HEK293 (cell line): ENCODE results near the gene RBFOX2.

ENCODE experiments used
- CTCF ChIA-PET: fragments of 350-600 bp; formaldehyde crosslinking; extraction: SDS; loops from one replicate; lab custom pipeline; 2021; ENCODE audit warnings: antibody characterized with exemption; lab: Yijun Ruan, JAX
- POLR2A ChIA-PET: fragments of 300-600 bp; formaldehyde crosslinking; extraction: SDS; loops from one replicate; lab custom pipeline; 2020; ENCODE audit warnings: antibody characterized with exemption, inconsistent platforms; lab: Yijun Ruan, JAX
- H3K27ac ChIP-seq: fragments of 200-500 bp; sonication (Bioruptor generic); 2 replicates; pipeline ENCODE4 v1.5.1; 2014; ENCODE audit warnings: low read depth, low read length, control low read depth, inconsistent platforms; ENCODE audit errors: extremely low read depth
- H3K36me3 ChIP-seq, 2 experiments: fragments of 200-500 bp in 1 of 2; sonication (Bioruptor generic) in 1 of 2; 1 replicate in 1 of 2; 2 replicates in 1 of 2; pipeline ENCODE4 v1.5.1; 2014 to 2017; ENCODE audit warnings: inconsistent platforms in 2 of 2, low read length in 2 of 2; ENCODE audit not compliant: control insufficient read depth in 2 of 2, insufficient read depth in 1 of 2
- H3K4me1 ChIP-seq: fragments of 200-500 bp; sonication (Bioruptor generic); 2 replicates; pipeline ENCODE4 v1.5.1; 2014; ENCODE audit warnings: mild to moderate bottlenecking, low read length, inconsistent platforms; ENCODE audit not compliant: control insufficient read depth, insufficient read depth
- H3K4me3 ChIP-seq: 2 replicates; pipeline ENCODE4 v1.5.1; 2011; ENCODE audit warnings: low read depth, mild to moderate bottlenecking, control low read depth, low read length, moderate library complexity
- H3K9me3 ChIP-seq: fragments of 200-500 bp; sonication (Bioruptor generic); 2 replicates; pipeline ENCODE4 v1.5.1; 2014; ENCODE audit warnings: low read depth, low read length, inconsistent platforms; ENCODE audit not compliant: control insufficient read depth, insufficient read depth
- HOXA7 ChIP-seq: sonication (generic); formaldehyde crosslinking; IDR thresholded peaks from 2 replicates; pipeline ENCODE4 v1.8.1; 2022; ENCODE audit warnings: missing genetic modification reagents, borderline replicate concordance
- KLF17 ChIP-seq: fragments of 450-650 bp; formaldehyde crosslinking; IDR thresholded peaks from 2 replicates; pipeline ENCODE4 v1.5.1; 2016; ENCODE audit warnings: missing biosample characterization, missing genetic modification characterization
- MEIS1 ChIP-seq: sonication (generic); formaldehyde crosslinking; IDR thresholded peaks from 2 replicates; pipeline ENCODE4 v1.8.1; 2022; ENCODE audit warnings: missing genetic modification reagents, mild to moderate bottlenecking, borderline replicate concordance
- MYNN ChIP-seq: fragments of 450-650 bp; formaldehyde crosslinking; IDR thresholded peaks from 2 replicates; pipeline ENCODE4 v1.5.1; 2016; ENCODE audit warnings: missing biosample characterization, missing genetic modification characterization, borderline replicate concordance
- WT1 ChIP-seq: fragments of 450-650 bp; formaldehyde crosslinking; IDR thresholded peaks from 2 replicates; pipeline ENCODE4 v1.5.1; 2016; ENCODE audit warnings: missing biosample characterization, missing genetic modification characterization
- ZFP3 ChIP-seq: fragments of 450-650 bp; formaldehyde crosslinking; IDR thresholded peaks from 2 replicates; pipeline ENCODE4 v1.5.1; 2016; ENCODE audit warnings: low read depth, missing biosample characterization, missing genetic modification characterization
- ZNF174 ChIP-seq: fragments of 450-650 bp; formaldehyde crosslinking; IDR thresholded peaks from 2 replicates; pipeline ENCODE4 v1.5.0; 2017; ENCODE audit warnings: missing biosample characterization, mild to moderate bottlenecking, missing genetic modification characterization
- ZNF221 ChIP-seq: fragments of 450-650 bp; formaldehyde crosslinking; IDR thresholded peaks from 2 replicates; pipeline ENCODE4 v1.5.1; 2017; ENCODE audit warnings: missing biosample characterization, missing genetic modification characterization, borderline replicate concordance
- ZNF366 ChIP-seq: fragments of 450-650 bp; formaldehyde crosslinking; conservative IDR thresholded peaks from 2 replicates; pipeline ENCODE4 v1.5.1; 2016; ENCODE audit warnings: missing biosample characterization, missing genetic modification characterization
- ZNF501 ChIP-seq: fragments of 450-650 bp; formaldehyde crosslinking; IDR thresholded peaks from 2 replicates; pipeline ENCODE4 v1.5.1; 2016; ENCODE audit warnings: missing biosample characterization, missing genetic modification characterization
- ZNF600 ChIP-seq: fragments of 450-650 bp; formaldehyde crosslinking; IDR thresholded peaks from 2 replicates; pipeline ENCODE4 v1.5.1; 2016; ENCODE audit warnings: missing biosample characterization, missing genetic modification characterization
- ZNF621 ChIP-seq: fragments of 450-650 bp; formaldehyde crosslinking; IDR thresholded peaks from 2 replicates; pipeline ENCODE4 v1.5.1; 2017; ENCODE audit warnings: missing biosample characterization, missing genetic modification characterization
- ZNF626 ChIP-seq: fragments of 450-650 bp; sonication (Bioruptor Pico); formaldehyde crosslinking; IDR thresholded peaks from 2 replicates; pipeline ENCODE4 v1.5.1; 2018; ENCODE audit warnings: missing biosample characterization, missing genetic modification characterization, inconsistent platforms
- ZNF791 ChIP-seq: fragments of 450-650 bp; formaldehyde crosslinking; IDR thresholded peaks from 2 replicates; pipeline ENCODE4 v1.5.1; 2016; ENCODE audit warnings: missing biosample characterization, missing genetic modification characterization
- ZNF830 ChIP-seq: fragments of 450-650 bp; IDR thresholded peaks from 2 replicates; pipeline ENCODE4 v1.5.0; 2018; ENCODE audit warnings: missing biosample characterization, missing genetic modification characterization, low read depth, mild to moderate bottlenecking, moderate library complexity
- TF ChIP-seq, protein P1 (sequence below): fragments of 450-650 bp; formaldehyde crosslinking; IDR thresholded peaks from 2 replicates; pipeline ENCODE4 v1.5.1; 2016; ENCODE audit warnings: missing biosample characterization, missing genetic modification characterization
- TF ChIP-seq, protein P2 (sequence below): fragments of 450-650 bp; formaldehyde crosslinking; IDR thresholded peaks from 2 replicates; pipeline ENCODE4 v1.5.1; 2016; ENCODE audit warnings: missing biosample characterization, missing genetic modification characterization
- TF ChIP-seq, protein P3 (sequence below): fragments of 450-650 bp; formaldehyde crosslinking; IDR thresholded peaks from 2 replicates; pipeline ENCODE4 v1.5.0; 2017; ENCODE audit warnings: missing biosample characterization, missing genetic modification characterization, borderline replicate concordance

The RBFOX2 gene

GRCh38 chr22:36069368-36069767 is 40.7 kb upstream of the RBFOX2 start (continued):
- TF ChIP-seq, protein P1, sequence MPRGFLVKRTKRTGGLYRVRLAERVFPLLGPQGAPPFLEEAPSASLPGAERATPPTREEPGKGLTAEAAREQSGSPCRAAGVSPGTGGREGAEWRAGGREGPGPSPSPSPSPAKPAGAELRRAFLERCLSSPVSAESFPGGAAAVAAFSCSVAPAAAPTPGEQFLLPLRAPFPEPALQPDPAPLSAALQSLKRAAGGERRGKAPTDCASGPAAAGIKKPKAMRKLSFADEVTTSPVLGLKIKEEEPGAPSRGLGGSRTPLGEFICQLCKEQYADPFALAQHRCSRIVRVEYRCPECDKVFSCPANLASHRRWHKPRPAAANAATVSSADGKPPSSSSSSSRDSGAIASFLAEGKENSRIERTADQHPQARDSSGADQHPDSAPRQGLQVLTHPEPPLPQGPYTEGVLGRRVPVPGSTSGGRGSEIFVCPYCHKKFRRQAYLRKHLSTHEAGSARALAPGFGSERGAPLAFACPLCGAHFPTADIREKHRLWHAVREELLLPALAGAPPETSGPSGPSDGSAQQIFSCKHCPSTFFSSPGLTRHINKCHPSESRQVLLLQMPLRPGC = no peak
- TF ChIP-seq ZNF366 (tag by site-specific recombination) (no peak), ZNF221 (tag by site-specific recombination) (no peak)
- TF ChIP-seq, protein P2, sequence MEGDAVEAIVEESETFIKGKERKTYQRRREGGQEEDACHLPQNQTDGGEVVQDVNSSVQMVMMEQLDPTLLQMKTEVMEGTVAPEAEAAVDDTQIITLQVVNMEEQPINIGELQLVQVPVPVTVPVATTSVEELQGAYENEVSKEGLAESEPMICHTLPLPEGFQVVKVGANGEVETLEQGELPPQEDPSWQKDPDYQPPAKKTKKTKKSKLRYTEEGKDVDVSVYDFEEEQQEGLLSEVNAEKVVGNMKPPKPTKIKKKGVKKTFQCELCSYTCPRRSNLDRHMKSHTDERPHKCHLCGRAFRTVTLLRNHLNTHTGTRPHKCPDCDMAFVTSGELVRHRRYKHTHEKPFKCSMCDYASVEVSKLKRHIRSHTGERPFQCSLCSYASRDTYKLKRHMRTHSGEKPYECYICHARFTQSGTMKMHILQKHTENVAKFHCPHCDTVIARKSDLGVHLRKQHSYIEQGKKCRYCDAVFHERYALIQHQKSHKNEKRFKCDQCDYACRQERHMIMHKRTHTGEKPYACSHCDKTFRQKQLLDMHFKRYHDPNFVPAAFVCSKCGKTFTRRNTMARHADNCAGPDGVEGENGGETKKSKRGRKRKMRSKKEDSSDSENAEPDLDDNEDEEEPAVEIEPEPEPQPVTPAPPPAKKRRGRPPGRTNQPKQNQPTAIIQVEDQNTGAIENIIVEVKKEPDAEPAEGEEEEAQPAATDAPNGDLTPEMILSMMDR (tag by site-specific recombination) = no peak

GRCh38 chr22:36068776-36069344 is 40.2 kb upstream of the RBFOX2 start:
- H3K36me3 ChIP-seq = no peaks in the 10 kb centered on the region
- CTCF ChIA-PET = interaction anchor here (0.7 to 2.3 kb wide), 9 partner anchors 10 to 155 kb away, joined by 3 to 16 read pairs (median 4); partner anchors contain the start of gene RBFOX2
- TF ChIP-seq MEIS1 (CRISPR knock-in tag) (no peak), MYNN (no peak), ZNF626 (tag by site-specific recombination) (no peak), WT1 (tag by site-specific recombination) (no peak), ZFP3 (tag by site-specific recombination) (no peak), ZNF621 (tag by site-specific recombination) (no peak), ZNF501 (tag by site-specific recombination) (no peak)
- POLR2A ChIA-PET = no interaction called here
- H3K9me3 ChIP-seq = no peaks in the 10 kb centered on the region
- H3K27ac ChIP-seq = no peak overlapping the region
- no peak overlapping the region for H3K4me3 ChIP-seq
- H3K4me1 ChIP-seq = no peaks in the 10 kb centered on the region

DNA sequence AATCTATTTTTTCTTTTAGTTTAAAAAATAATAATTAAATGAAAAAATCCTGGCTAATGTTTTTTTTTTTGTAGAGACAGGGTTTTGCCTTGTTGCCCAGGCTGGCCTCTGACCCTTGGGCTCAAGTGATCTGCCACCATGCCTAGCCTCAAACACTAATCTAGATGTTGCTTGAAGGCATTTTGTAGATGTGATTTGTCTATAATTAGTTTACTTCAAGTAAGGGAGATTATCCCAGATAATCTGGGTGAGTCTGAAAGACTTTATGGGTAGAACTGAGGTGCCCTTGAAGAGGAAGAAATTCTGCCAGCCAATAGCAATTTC is 38.6 kb upstream of the RBFOX2 start:
- POLR2A ChIA-PET = interaction anchor here (2.5 kb wide), 1 partner anchor 38 kb away, joined by 27 read pairs; the partner anchor contains the start of gene RBFOX2
- Histone ChIP-seq H3K4me1 (no peaks in the 10 kb centered on the region), H3K9me3 (no peaks in the 10 kb centered on the region), H3K27ac (no peak overlapping the region), H3K36me3 (no peaks in the 10 kb centered on the region), H3K4me3 (no peak overlapping the region)
- CTCF ChIA-PET = interaction anchor here (0.6 to 3.8 kb wide), 24 partner anchors 10 to 716 kb away, joined by 3 to 127 read pairs (median 17); no protein-coding TSS in a partner anchor
- TF ChIP-seq, protein P3, sequence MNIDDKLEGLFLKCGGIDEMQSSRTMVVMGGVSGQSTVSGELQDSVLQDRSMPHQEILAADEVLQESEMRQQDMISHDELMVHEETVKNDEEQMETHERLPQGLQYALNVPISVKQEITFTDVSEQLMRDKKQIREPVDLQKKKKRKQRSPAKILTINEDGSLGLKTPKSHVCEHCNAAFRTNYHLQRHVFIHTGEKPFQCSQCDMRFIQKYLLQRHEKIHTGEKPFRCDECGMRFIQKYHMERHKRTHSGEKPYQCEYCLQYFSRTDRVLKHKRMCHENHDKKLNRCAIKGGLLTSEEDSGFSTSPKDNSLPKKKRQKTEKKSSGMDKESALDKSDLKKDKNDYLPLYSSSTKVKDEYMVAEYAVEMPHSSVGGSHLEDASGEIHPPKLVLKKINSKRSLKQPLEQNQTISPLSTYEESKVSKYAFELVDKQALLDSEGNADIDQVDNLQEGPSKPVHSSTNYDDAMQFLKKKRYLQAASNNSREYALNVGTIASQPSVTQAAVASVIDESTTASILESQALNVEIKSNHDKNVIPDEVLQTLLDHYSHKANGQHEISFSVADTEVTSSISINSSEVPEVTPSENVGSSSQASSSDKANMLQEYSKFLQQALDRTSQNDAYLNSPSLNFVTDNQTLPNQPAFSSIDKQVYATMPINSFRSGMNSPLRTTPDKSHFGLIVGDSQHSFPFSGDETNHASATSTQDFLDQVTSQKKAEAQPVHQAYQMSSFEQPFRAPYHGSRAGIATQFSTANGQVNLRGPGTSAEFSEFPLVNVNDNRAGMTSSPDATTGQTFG = no peak
- TF ChIP-seq ZNF600 (tag by site-specific recombination) = no peak
- TF ChIP-seq ZNF791 (tag by site-specific recombination) = no peak
- no peak for TF ChIP-seq ZNF174
- TF ChIP-seq HOXA7 = no peak
- TF ChIP-seq MYNN = no peak
- no peak for TF ChIP-seq ZNF830 (tag by site-specific recombination)
- no peak for TF ChIP-seq KLF17 (tag by site-specific recombination)
